DND-41 (cell line): ENCODE results near the gene IGSF22.
"Not testable (repeated sequence)": the region's sequence is repeated elsewhere in the genome, so short reads cannot be mapped to it uniquely, and the experiment has no call there.

Experiments
- ATAC-seq: fragments of 200-7000 bp; cut with Tn5 transposase; 3 replicates; pipeline ENCODE4 v1.9.1; 2021; ENCODE audit warnings: low read depth; ENCODE audit not compliant: insufficient read depth
- DNase-seq: peaks from one replicate; pipeline ENCODE4 v3.0.0-alpha.2; 2020
- H2AFZ ChIP-seq: 2 replicates; pipeline ENCODE4 v1.6.0; 2012; ENCODE audit warnings: low read depth, low read length
- H3K27ac ChIP-seq: 2 replicates; pipeline ENCODE4 v1.5.1; 2012; ENCODE audit warnings: low read length, inconsistent platforms
- H3K27me3 ChIP-seq: fragments of 200-600 bp; sonication (generic); 2 replicates; pipeline ENCODE4 v1.6.0; 2012; ENCODE audit warnings: low read length, mild to moderate bottlenecking, inconsistent platforms; ENCODE audit not compliant: insufficient read depth, poor library complexity
- H3K36me3 ChIP-seq: 2 replicates; pipeline ENCODE4 v1.5.1; 2012; ENCODE audit warnings: low read length, inconsistent platforms; ENCODE audit not compliant: insufficient read depth
- H3K4me1 ChIP-seq: 2 replicates; pipeline ENCODE4 v1.5.1; 2012; ENCODE audit warnings: mild to moderate bottlenecking, low read length; ENCODE audit not compliant: insufficient read depth
- H3K4me2 ChIP-seq: 2 replicates; pipeline ENCODE4 v1.6.0; 2012; ENCODE audit warnings: mild to moderate bottlenecking, moderate library complexity, low read length, inconsistent platforms; ENCODE audit not compliant: insufficient read depth
- H3K4me3 ChIP-seq, 2 experiments: fragments of 200-600 bp in 1 of 2; shearing (Covaris generic) in 1 of 2; 2 replicates each; pipeline ENCODE4 v1.5.1; 2012 to 2016; ENCODE audit warnings: inconsistent platforms in 2 of 2, low read length in 2 of 2, mild to moderate bottlenecking in 2 of 2, low read depth in 1 of 2, moderate library complexity in 1 of 2
- H3K79me2 ChIP-seq: 2 replicates; pipeline ENCODE4 v1.6.0; 2012; ENCODE audit warnings: low read length, inconsistent platforms; ENCODE audit not compliant: insufficient read depth
- H3K9ac ChIP-seq: 2 replicates; pipeline ENCODE4 v1.6.0; 2012; ENCODE audit warnings: low read depth, mild to moderate bottlenecking, inconsistent platforms, low read length, moderate library complexity
- H3K9me3 ChIP-seq: 2 replicates; pipeline ENCODE4 v1.5.1; 2012; ENCODE audit warnings: low read length, moderate library complexity, mild to moderate bottlenecking, inconsistent platforms; ENCODE audit not compliant: insufficient read depth, severe bottlenecking
- H4K20me1 ChIP-seq: 2 replicates; pipeline ENCODE4 v1.6.0; 2012; ENCODE audit warnings: low read length; ENCODE audit not compliant: insufficient read depth
- CTCF ChIP-seq: IDR thresholded peaks from 2 replicates; pipeline ENCODE4 v1.5.1; 2012; ENCODE audit warnings: borderline replicate concordance, low read length, moderate library complexity, mild to moderate bottlenecking; ENCODE audit not compliant: poor library complexity, severe bottlenecking; ENCODE audit errors: extremely low read depth
- EZH2 ChIP-seq: IDR thresholded peaks from 3 replicates; pipeline ENCODE4 v1.6.1; 2012; ENCODE audit warnings: borderline replicate concordance, low read depth, mild to moderate bottlenecking, moderate library complexity, low read length, inconsistent platforms; ENCODE audit not compliant: severe bottlenecking

IGSF22 gene

GRCh38 chr11:18692941-18693760 lies 32.8 kb downstream of the IGSF22 start:
- H3K36me3 ChIP-seq = no peaks in the 10 kb centered on the region
- H3K4me1 ChIP-seq = peaks cover 3% of the 10 kb centered on the region; the same call in 1 of the 2 replicates
- no peak overlapping the region for H2AFZ ChIP-seq
- H3K79me2 ChIP-seq = no peaks in the 10 kb centered on the region
- no peak overlapping the region for H3K27ac ChIP-seq
- H4K20me1 ChIP-seq = no peaks in the 10 kb centered on the region
- no peak overlapping the region for H3K4me3 ChIP-seq
- no peak overlapping the region for H3K4me2 ChIP-seq
- H3K9me3 ChIP-seq = no peaks in the 10 kb centered on the region
- no peak for TF ChIP-seq EZH2
- no peak for TF ChIP-seq CTCF
- ATAC-seq (0 out of 3 replicates have a peak, but pooled peaks have one; percentile 19), DNase-seq (no peak)
- H3K9ac ChIP-seq = no peak overlapping the region
- H3K27me3 ChIP-seq = peaks cover 5% of the 10 kb centered on the region

DNA sequence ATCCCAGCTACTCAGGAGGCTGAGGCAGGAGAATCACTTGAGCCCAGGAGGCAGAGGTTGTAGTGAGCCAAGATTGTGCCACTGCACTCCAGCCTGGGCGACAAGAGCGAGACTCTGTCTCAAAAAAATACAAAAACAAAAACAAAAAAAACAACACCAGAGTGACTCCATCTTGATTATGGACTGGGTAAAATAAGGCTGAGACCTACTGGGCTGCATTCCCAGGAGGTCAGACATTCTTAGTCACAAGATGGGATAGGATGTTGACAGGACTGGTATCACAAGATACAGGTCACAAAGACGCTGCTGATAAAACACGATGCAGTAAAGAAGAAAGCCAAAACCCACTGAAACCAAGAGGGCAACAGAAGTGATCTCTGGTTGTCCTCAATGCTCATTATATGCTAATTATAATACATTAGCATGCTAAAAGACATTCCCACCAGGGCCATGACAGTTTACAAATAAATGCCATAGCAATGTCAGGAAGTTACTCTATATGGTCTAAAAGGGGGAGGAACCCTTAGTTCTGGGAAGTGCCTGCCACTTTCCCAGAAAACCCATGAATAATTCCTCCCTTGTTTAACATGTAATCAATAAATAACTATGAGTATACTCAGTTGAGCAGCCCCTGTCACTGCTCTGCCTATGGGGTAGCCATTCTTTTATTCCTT lies 34.4 kb downstream of the IGSF22 start:
- H3K4me1 ChIP-seq, H3K9me3 ChIP-seq, H3K27ac ChIP-seq, H3K27me3 ChIP-seq, DNase-seq, H3K4me2 ChIP-seq, H2AFZ ChIP-seq, H4K20me1 ChIP-seq, H3K79me2 ChIP-seq, H3K36me3 ChIP-seq, H3K9ac ChIP-seq, ATAC-seq, H3K4me3 ChIP-seq: not testable (repeated sequence)

DNA sequence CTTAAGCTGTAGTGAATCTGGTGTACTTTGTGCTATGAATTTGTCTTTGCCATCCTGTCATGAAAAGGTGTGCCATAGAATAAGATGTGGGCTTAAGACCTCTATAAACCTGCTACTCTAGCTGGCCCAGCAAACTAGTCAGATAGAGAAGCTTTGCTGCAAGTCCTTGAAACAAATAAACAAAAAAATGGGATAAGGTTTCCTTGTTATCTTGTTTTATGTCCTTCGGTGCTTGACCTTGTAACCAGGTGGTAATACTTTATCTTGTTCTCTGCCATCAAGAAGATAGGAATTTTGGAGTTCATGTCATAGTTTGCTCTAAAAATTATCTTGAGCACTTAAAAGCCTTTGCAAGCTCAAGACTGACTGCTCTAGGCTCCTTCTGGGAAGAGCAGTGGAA lies 41.7 kb downstream of the IGSF22 start:
- no peaks in the 10 kb centered on the region for H3K9me3 ChIP-seq
- H4K20me1 ChIP-seq = no peaks in the 10 kb centered on the region
- H2AFZ ChIP-seq = no peak overlapping the region
- no peak overlapping the region for H3K4me3 ChIP-seq
- H3K27ac ChIP-seq = no peak overlapping the region
- TF ChIP-seq EZH2 (no peak), CTCF (no peak)
- H3K9ac ChIP-seq = no peak overlapping the region
- DNase-seq (no peak), ATAC-seq (no peak)
- no peaks in the 10 kb centered on the region for H3K79me2 ChIP-seq
- no peaks in the 10 kb centered on the region for H3K4me1 ChIP-seq
- H3K36me3 ChIP-seq = no peaks in the 10 kb centered on the region
- H3K4me2 ChIP-seq = no peak overlapping the region
- peaks cover 3% of the 10 kb centered on the region for H3K27me3 ChIP-seq

DNA sequence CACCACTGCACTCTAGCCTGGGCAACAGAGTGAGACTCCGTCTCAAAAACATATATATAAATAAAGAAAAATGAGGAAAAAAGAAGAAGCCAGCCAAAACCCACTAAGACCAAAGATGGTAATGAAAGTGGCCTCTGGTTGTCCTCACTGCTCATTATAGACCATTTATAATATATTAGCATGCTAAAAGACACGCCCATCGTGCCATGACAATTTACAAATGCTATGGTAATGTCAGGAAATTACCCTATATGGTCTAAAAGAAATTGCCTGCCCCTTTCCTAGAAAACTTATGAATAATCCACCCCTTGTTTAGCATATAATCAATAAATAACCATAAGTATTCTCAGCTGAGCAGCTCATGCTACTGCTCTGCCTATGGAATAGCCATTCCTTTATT lies 43.5 kb downstream of the IGSF22 start:
- no peak for DNase-seq
- Histone ChIP-seq H3K36me3 (no peaks in the 10 kb centered on the region), H3K4me1 (no peaks in the 10 kb centered on the region), H3K27me3 (peaks cover 3% of the 10 kb centered on the region), H2AFZ (no peak overlapping the region), H3K27ac (no peak overlapping the region), H3K9me3 (no peaks in the 10 kb centered on the region), H3K4me2 (no peak overlapping the region), H3K9ac (no peak overlapping the region), H4K20me1 (no peaks in the 10 kb centered on the region), H3K79me2 (no peaks in the 10 kb centered on the region), H3K4me3 (no peak overlapping the region)
- TF ChIP-seq CTCF (no peak), EZH2 (no peak)
- no peak for ATAC-seq

DNA sequence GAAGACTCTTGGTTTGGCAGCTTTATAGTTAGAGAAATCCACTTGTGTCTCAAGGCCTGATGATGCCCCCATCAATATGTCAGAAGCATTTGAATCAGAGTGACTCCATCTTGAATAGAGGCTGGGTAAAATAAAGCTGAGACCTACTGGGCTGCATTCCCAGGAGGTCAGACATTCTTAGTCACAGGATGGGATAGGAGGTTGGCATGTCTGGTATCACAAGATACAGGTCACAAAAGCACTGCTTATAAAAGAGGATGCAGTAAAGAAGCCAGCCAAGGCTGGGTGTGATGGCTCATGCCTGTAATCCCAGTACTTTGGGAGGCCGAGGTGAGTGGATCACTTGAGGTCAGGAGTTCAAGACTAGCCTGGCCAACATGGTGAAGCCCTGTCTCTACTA lies 44.0 kb downstream of the IGSF22 start:
- not testable (repeated sequence) for H3K9ac ChIP-seq, H3K4me3 ChIP-seq, H3K36me3 ChIP-seq, H2AFZ ChIP-seq, H3K79me2 ChIP-seq, DNase-seq, ATAC-seq, H3K27me3 ChIP-seq, H3K27ac ChIP-seq, H4K20me1 ChIP-seq, H3K4me2 ChIP-seq, H3K9me3 ChIP-seq, H3K4me1 ChIP-seq
